D721Med (cell line): ENCODE measurements around the gene ADCK1.

ENCODE experiments used
- DNase-seq: peaks from one replicate; pipeline ENCODE4 v3.0.0; 2011; ENCODE audit warnings: low spot score; ENCODE audit not compliant: insufficient read length
- FAIRE-seq: peaks from 2 replicates; lab custom pipeline; 2011; peaks lifted over from hg19 to GRCh38; lab: Jason Lieb, UNC
- CTCF ChIP-seq: IDR thresholded peaks from 2 replicates; pipeline ENCODE4 v1.5.1; 2012; ENCODE audit warnings: mild to moderate bottlenecking, control low read depth; ENCODE audit not compliant: insufficient read depth; ENCODE audit errors: missing control alignments

Gene ADCK1

DNA sequence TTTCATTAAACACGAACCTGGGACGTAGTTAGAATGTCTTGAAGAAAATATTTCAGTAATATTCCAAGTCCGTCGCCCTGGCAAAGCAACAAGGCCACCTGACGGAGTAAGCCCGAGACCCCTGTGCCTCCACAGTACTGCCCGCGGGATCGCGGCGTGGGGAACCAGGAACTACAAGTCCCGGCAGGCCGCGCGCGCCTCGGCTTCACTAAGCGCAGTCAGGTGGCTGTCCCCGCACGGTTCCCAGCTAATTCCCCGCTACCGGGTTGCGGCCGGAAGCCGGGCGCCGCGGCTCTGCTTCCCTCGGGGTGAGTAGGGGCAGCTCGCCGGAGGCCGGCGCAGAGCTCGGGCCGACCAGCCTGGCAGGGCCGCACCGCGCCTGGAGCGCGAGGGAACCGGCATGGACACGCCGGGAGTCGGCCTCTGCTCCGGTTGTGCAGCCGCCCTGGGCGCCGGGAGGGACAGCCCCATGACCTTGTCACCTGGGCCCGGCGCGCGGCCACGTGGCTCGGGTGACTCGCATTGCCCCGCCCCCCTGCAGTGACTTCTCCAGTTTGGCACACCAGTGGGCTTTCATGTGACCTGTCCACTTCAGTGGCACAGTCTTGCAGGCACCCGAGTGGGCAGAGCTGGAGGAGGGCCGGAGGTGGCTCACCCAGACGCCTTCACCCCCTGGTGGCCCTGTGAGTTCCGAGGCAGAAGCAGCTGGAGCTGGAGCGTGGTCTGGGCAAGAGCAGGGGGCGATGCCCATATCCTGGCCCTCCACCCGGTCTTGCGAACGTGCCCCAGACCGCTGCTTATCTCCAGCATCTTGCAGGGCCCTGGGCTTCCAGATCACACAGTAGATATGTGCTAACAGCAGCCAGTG, at the start of gene ADCK1:
TSS of gene ADCK1 (plus strand) at position 247 of the 868 bp plus-strand sequence. CDS start 18,870 bp downstream, outside the sequence.
- no peak for TF ChIP-seq CTCF
- FAIRE-seq (no peak), DNase-seq (peak; percentile 87)

DNA sequence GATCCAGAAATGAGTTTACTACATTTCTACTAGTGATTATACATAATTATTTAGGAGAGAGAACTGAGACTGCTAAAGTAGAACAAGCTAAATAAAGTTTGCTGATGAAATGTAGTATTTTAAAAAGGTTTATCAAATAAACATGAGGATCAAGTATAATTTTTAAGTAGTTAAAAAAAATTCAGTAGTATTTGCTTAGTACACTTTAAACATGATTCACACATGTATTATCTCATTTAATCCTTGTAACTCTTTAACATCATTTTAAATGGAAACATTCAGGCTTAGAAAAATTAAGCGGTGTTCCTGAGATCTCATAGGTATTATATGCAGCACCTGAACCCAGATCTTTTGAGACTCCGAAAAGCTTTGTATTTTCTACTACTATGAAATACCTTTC, 47.6 kb upstream of the ADCK1 start:
- no peak for TF ChIP-seq CTCF
- FAIRE-seq (peak; percentile 38), DNase-seq (no peak)

DNA sequence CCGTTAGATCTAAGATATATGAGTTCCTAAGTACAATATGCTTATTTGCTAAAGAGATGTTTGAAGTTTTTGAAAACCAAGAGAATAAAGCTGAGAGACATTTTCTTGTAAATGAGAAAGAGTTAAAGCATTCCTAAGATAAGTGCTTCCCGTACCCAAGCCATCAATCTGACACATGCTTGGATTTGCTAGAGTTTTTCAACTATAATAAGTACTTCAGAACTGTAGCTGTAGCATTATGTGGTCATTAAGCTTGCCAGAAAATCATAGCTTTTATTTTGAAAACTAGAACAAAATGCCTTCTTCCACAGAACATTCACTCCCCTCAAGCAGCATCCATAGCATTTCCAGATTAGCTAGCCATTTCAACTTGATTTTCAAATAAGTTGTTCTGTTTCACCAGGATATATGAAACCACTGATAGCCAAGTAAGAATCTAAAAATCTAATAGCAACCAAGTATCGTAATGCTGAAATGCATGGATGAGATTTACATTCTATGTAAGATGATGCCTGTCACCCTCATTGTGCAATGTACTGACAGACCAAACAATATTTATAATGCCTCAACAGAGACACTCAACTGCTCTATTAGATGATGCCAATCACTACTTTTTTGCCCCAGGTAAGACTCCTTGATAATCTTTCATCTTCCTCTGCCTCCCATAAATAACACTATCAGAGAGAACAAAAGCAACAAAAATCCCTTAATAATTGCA, 47.0 kb upstream of the ADCK1 start:
- no peak for DNase-seq
- no peak for FAIRE-seq
- TF ChIP-seq CTCF = no peak

GRCh38 chr14:77760381-77761204, 39.3 kb upstream of the ADCK1 start, which contains the start of gene SNW1:
TSS of gene SNW1 (minus strand) at chr14:77761156. CDS start at chr14:77761127, 29 bp downstream.
- FAIRE-seq (no peak), DNase-seq (peak; percentile 81)
- TF ChIP-seq CTCF = no peak

- FAIRE-seq (no peak), DNase-seq (no peak)
- TF ChIP-seq CTCF = peak; percentile 12
These were observed 38.5 kb upstream of the ADCK1 start for GRCh38 chr14:77761205-77761931.

GRCh38 chr14:77763316-77763715, 36.6 kb upstream of the ADCK1 start:
- FAIRE-seq = no peak
- no peak for TF ChIP-seq CTCF
- no peak for DNase-seq
